Stomach smooth muscle (tissue), 2 donors: Measurements from ENCODE around the gene DACT2.

ENCODE experiments used
- H3K27ac ChIP-seq: one replicate; pipeline ENCODE4 v1.7.0; 2013; ENCODE audit warnings: mild to moderate bottlenecking, low read length, inconsistent platforms
- H3K27me3 ChIP-seq, 2 donors: one replicate each; pipeline ENCODE4 v1.7.0; 2013; ENCODE audit warnings: low read length in 2 of 2; ENCODE audit not compliant: insufficient read depth in 2 of 2, control insufficient read depth in 1 of 2
- H3K36me3 ChIP-seq, 2 donors: one replicate each; pipeline ENCODE4 v1.7.0; 2013; ENCODE audit warnings: low read length in 2 of 2; ENCODE audit not compliant: control insufficient read depth in 2 of 2, insufficient read depth in 2 of 2
- H3K4me1 ChIP-seq: one replicate; pipeline ENCODE4 v1.7.0; 2013; ENCODE audit warnings: low read length; ENCODE audit not compliant: control insufficient read depth, insufficient read depth
- H3K4me3 ChIP-seq, 2 donors: one replicate each; pipeline ENCODE4 v1.7.0; 2013; ENCODE audit warnings: low read length in 2 of 2
- H3K9ac ChIP-seq, 2 donors: one replicate each; pipeline ENCODE4 v1.7.0; 2013; ENCODE audit warnings: low read length in 2 of 2, mild to moderate bottlenecking in 1 of 2
- H3K9me3 ChIP-seq, 2 donors: one replicate each; pipeline ENCODE4 v1.7.0; 2013; ENCODE audit warnings: low read length in 2 of 2; ENCODE audit not compliant: control insufficient read depth in 2 of 2
- donor health status: healthy.
- donor health status: Pancreatic carcinoma.

DACT2 gene

GRCh38 chr6:168310403-168310802 lies 9.2 kb downstream of the DACT2 start:
- no peak overlapping the region for H3K27ac ChIP-seq
- H3K4me1 ChIP-seq, result peaks cover 7% of the 10 kb centered on the region
- no peak overlapping the region for H3K9ac ChIP-seq
- H3K9me3 ChIP-seq, result no peaks in the 10 kb centered on the region
- peaks cover 0 to 6% of the 10 kb centered on the region in 2 donors for H3K27me3 ChIP-seq
- no peaks in the 10 kb centered on the region for H3K36me3 ChIP-seq
- no peak overlapping the region for H3K4me3 ChIP-seq

GRCh38 chr6:168309997-168310396 lies 9.6 kb downstream of the DACT2 start:
- Histone ChIP-seq H3K4me1 (peaks cover 6% of the 10 kb centered on the region), H3K27me3 (peaks cover 0 to 5% of the 10 kb centered on the region in 2 donors), H3K9ac (no peak overlapping the region), H3K4me3 (no peak overlapping the region), H3K36me3 (no peaks in the 10 kb centered on the region), H3K9me3 (no peaks in the 10 kb centered on the region), H3K27ac (no peak overlapping the region)

GRCh38 chr6:168309183-168309582 lies 10.4 kb downstream of the DACT2 start:
- H3K27me3 ChIP-seq, result peaks cover 0 to 2% of the 10 kb centered on the region in 2 donors
- H3K27ac ChIP-seq, result no peak overlapping the region
- no peaks in the 10 kb centered on the region for H3K36me3 ChIP-seq
- no peaks in the 10 kb centered on the region for H3K9me3 ChIP-seq
- no peak overlapping the region for H3K9ac ChIP-seq
- no peak overlapping the region for H3K4me3 ChIP-seq
- no peaks in the 10 kb centered on the region for H3K4me1 ChIP-seq

- Histone ChIP-seq H3K9ac (no peak overlapping the region), H3K4me3 (no peak overlapping the region), H3K27ac (no peak overlapping the region), H3K27me3 (no peaks in the 10 kb centered on the region), H3K4me1 (no peaks in the 10 kb centered on the region), H3K9me3 (no peaks in the 10 kb centered on the region), H3K36me3 (no peaks in the 10 kb centered on the region)
Measured at GRCh38 chr6:168308390-168309144, 11.0 kb downstream of the DACT2 start.

- Histone ChIP-seq H3K4me3 (no peak overlapping the region), H3K27ac (no peak overlapping the region), H3K27me3 (no peaks in the 10 kb centered on the region)
Measured at GRCh38 chr6:168307695-168308021, 11.9 kb downstream of the DACT2 start.

GRCh38 chr6:168307015-168307694 lies 12.4 kb downstream of the DACT2 start:
- Histone ChIP-seq H3K4me3 (no peak overlapping the region), H3K9ac (no peak overlapping the region), H3K9me3 (no peaks in the 10 kb centered on the region), H3K4me1 (no peaks in the 10 kb centered on the region), H3K27me3 (no peaks in the 10 kb centered on the region), H3K36me3 (no peaks in the 10 kb centered on the region), H3K27ac (no peak overlapping the region)

More at GRCh38 chr6:168307695-168308021, 11.9 kb downstream of the DACT2 start:
- Histone ChIP-seq H3K36me3 (no peaks in the 10 kb centered on the region), H3K9ac (no peak overlapping the region), H3K4me1 (no peaks in the 10 kb centered on the region), H3K9me3 (no peaks in the 10 kb centered on the region)

- H3K27me3 ChIP-seq, result peaks cover 0 to 4% of the 10 kb centered on the region in 2 donors
- no peaks in the 10 kb centered on the region for H3K4me1 ChIP-seq
- no peak overlapping the region for H3K4me3 ChIP-seq
- no peak overlapping the region for H3K9ac ChIP-seq
- H3K27ac ChIP-seq, result no peak overlapping the region
- H3K36me3 ChIP-seq, result no peaks in the 10 kb centered on the region
- no peaks in the 10 kb centered on the region for H3K9me3 ChIP-seq
Measured at GRCh38 chr6:168305863-168306262, 13.7 kb downstream of the DACT2 start.

- Histone ChIP-seq H3K4me3 (no peak overlapping the region), H3K9me3 (no peaks in the 10 kb centered on the region), H3K27me3 (peaks cover 0 to 4% of the 10 kb centered on the region in 2 donors), H3K27ac (no peak overlapping the region), H3K36me3 (no peaks in the 10 kb centered on the region), H3K4me1 (no peaks in the 10 kb centered on the region), H3K9ac (no peak overlapping the region)
Measured at GRCh38 chr6:168305096-168305749, 14.4 kb downstream of the DACT2 start.

- peaks cover 0 to 4% of the 10 kb centered on the region in 2 donors for H3K27me3 ChIP-seq
- no peak overlapping the region for H3K27ac ChIP-seq
- no peaks in the 10 kb centered on the region for H3K4me1 ChIP-seq
Measured at GRCh38 chr6:168304752-168305015, 14.9 kb downstream of the DACT2 start.

GRCh38 chr6:168303982-168304751 lies 15.4 kb downstream of the DACT2 start:
- peaks cover 0 to 4% of the 10 kb centered on the region in 2 donors for H3K27me3 ChIP-seq
- no peaks in the 10 kb centered on the region for H3K4me1 ChIP-seq
- H3K27ac ChIP-seq, result no peak overlapping the region
- H3K9me3 ChIP-seq, result no peaks in the 10 kb centered on the region
- H3K36me3 ChIP-seq, result no peaks in the 10 kb centered on the region
- H3K4me3 ChIP-seq, result no peak overlapping the region
- H3K9ac ChIP-seq, result no peak overlapping the region

More at GRCh38 chr6:168304752-168305015, 14.9 kb downstream of the DACT2 start:
- Histone ChIP-seq H3K36me3 (no peaks in the 10 kb centered on the region), H3K9ac (no peak overlapping the region), H3K4me3 (no peak overlapping the region), H3K9me3 (no peaks in the 10 kb centered on the region)
